ENCODE measurements around the gene ID2. TPM values are rescaled to one million over a fixed set of nuclear protein-coding genes. Genes with fewer than 3 reads are reported as not detected.

Gene ID2
- total RNA-seq, 3 donors from 2014 or later: 240 to 305 (median 260) TPM

DNA sequence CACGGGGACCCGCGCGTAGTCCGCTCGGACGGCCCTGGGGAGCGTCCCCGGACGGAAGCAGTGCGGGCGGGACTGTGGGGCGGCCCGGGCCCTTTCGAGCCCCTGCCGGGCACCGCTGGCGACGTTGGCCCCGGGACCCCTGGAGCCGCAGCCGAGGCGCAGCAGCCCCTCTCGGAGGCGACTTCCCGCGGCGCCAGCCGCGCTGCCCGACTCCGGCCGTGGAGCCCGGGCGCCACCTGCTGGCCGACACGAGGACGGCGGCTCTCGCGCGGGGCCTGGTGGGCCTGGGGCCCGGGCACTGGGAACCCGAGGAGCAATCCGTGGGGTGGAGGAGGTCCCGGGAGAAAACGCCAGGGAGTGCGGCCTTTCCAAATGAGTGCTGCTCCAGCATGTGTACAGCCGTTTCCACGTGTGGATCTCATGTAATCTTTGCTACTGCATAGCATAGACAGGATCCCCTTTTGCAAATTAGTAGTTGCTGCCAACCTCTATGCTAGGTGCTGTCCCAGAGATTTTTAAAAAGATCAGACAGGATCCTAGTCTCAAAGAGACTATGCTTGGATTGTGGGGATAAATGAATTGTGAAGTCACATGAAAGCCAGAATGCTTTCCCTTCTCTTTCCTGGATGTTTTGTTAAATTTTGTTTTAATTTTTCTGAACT lies 4.0 kb downstream of the ID2 start:
- H3K27ac ChIP-seq: peak overlapping the region; percentile 89 to 90
- peaks cover 0 to under 1% of the 10 kb centered on the region in 2 donors for H3K4me1 ChIP-seq
- H3K27me3 ChIP-seq: no peaks in the 10 kb centered on the region
- H3K4me3 ChIP-seq: peak overlapping the region; percentile 85 to 87 (median 85)
- no peaks in the 10 kb centered on the region for H3K36me3 ChIP-seq
- intact Hi-C loops (cut with DNase I; ENCODE audit: low total_unique reads): loop anchor here (5.0 kb wide), 1 partner anchor 1259 kb away; no protein-coding TSS in a partner anchor
- no peak for TF ChIP-seq POLR2A (IDR thresholded peaks at IDR 0.05)
- peak in 1 of 3 donors; percentile 8 for TF ChIP-seq POLR2AphosphoS5 (IDR thresholded peaks at IDR 0.05)
- TF ChIP-seq, protein P1, sequence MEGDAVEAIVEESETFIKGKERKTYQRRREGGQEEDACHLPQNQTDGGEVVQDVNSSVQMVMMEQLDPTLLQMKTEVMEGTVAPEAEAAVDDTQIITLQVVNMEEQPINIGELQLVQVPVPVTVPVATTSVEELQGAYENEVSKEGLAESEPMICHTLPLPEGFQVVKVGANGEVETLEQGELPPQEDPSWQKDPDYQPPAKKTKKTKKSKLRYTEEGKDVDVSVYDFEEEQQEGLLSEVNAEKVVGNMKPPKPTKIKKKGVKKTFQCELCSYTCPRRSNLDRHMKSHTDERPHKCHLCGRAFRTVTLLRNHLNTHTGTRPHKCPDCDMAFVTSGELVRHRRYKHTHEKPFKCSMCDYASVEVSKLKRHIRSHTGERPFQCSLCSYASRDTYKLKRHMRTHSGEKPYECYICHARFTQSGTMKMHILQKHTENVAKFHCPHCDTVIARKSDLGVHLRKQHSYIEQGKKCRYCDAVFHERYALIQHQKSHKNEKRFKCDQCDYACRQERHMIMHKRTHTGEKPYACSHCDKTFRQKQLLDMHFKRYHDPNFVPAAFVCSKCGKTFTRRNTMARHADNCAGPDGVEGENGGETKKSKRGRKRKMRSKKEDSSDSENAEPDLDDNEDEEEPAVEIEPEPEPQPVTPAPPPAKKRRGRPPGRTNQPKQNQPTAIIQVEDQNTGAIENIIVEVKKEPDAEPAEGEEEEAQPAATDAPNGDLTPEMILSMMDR (IDR thresholded peaks at IDR 0.05): peak; percentile 58 to 97 (median 59)
- peak; percentile 40 to 74 for DNase-seq (ENCODE audit: low spot score in 2 of 2)
- H3K9me3 ChIP-seq: no peaks in the 10 kb centered on the region

DNA sequence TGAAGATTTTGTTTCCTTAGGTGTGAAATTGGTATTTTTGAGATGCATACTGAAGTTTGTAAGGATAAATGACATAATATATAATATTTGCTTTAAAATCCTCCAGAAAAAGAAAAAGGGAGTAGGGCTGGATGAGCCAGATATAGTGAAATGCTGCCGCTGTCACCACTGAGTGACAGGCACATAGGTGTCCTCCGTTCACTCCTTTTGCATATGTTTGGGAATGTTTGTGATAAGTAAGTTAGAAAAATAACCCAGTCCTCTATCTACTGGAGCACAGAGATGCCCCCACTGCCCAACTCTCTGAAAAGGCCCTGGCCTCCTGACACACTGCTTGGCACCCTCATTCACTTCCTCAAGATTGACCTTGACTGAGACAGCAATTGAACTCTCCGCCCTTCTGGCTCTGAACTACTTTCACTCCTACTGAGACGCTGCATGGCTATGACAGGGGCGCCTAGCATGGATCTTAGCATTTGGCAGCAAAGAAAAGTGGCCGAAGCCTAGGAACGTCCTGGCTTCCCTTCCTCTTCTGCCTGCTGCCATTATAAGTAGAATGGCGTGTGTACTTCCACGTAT lies 10.1 kb downstream of the ID2 start:
- Histone ChIP-seq H3K36me3 (no peaks in the 10 kb centered on the region), H3K4me1 (no peaks in the 10 kb centered on the region), H3K27me3 (no peaks in the 10 kb centered on the region), H3K27ac (no peak overlapping the region), H3K9me3 (no peaks in the 10 kb centered on the region), H3K4me3 (no peak overlapping the region)
- no peak for DNase-seq (ENCODE audit: low spot score in 2 of 2)
- TF ChIP-seq POLR2A (IDR thresholded peaks at IDR 0.05) (no peak), POLR2AphosphoS5 (IDR thresholded peaks at IDR 0.05) (no peak)
- TF ChIP-seq, protein P1 (IDR thresholded peaks at IDR 0.05): no peak
- intact Hi-C loops (cut with DNase I; ENCODE audit: low total_unique reads): no loop called here

DNA sequence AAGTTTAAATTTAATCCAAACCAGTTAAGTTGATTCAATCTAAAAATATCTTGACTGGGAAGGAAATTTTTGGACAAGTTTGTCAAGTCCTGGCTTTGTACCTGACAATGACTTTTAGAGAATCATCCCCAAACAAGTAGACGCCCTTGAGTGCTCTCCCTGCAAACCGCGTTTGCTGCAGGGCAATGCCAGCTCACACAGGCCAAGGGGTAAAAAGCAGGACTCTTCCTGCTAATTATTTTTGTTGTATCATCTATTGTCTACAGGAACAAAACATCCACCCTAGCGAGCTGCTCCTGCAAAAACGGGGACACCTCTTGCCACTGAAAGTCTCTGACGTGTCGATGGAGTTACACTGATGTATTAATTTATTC lies 10.9 kb downstream of the ID2 start:
- Histone ChIP-seq H3K4me3 (peak overlapping the region in 1 of 3 donors; percentile 56), H3K9me3 (no peaks in the 10 kb centered on the region), H3K36me3 (no peaks in the 10 kb centered on the region), H3K27ac (no peak overlapping the region), H3K4me1 (no peaks in the 10 kb centered on the region), H3K27me3 (no peaks in the 10 kb centered on the region)
- intact Hi-C loops (cut with DNase I; ENCODE audit: low total_unique reads): no loop called here
- no peak for DNase-seq (ENCODE audit: low spot score in 2 of 2)
- TF ChIP-seq POLR2A (IDR thresholded peaks at IDR 0.05): no peak
- TF ChIP-seq, protein P1 (IDR thresholded peaks at IDR 0.05): no peak
- TF ChIP-seq POLR2AphosphoS5 (IDR thresholded peaks at IDR 0.05): no peak

DNA sequence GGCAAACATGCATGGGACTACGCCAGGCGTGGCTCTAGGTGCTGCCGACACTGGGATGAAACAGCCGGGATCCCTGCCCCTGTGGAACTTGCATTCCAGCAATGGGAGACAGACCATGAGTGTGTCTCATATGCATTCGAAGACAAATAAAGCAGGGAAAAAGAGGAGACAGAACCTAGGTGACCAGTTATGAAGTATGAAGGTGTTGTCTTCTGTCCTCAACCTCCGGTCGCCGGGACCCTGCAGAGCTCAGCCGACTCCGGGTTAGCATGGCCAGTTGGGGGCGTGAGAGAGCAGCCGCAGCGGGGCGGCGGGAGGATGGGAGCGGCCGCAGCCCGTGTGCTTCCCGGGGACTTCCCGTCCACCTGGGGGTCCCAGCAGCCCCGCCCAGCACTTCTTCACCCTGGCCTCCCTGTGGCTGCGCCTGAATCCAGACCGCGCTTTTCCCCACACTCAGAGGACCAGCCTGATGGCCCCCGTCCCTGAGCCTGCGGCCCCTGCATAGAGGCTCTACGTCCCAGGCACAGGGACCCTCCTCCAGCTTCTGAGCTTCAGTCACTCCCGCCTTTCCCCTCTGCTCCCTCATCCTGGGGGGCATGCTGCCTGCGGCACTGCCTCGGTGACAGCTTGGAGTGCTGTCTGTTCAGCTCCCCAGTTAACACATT lies 11.4 kb downstream of the ID2 start:
- no peak for DNase-seq (ENCODE audit: low spot score in 2 of 2)
- TF ChIP-seq, protein P1 (IDR thresholded peaks at IDR 0.05): peak; percentile 6 to 38 (median 33)
- TF ChIP-seq POLR2AphosphoS5 (IDR thresholded peaks at IDR 0.05): no peak
- Histone ChIP-seq H3K9me3 (no peaks in the 10 kb centered on the region), H3K36me3 (no peaks in the 10 kb centered on the region), H3K4me1 (no peaks in the 10 kb centered on the region), H3K4me3 (peak overlapping the region in 2 of 3 donors; percentile 25 to 56), H3K27me3 (no peaks in the 10 kb centered on the region), H3K27ac (no peak overlapping the region)
- intact Hi-C loops (cut with DNase I; ENCODE audit: low total_unique reads): no loop called here

DNA sequence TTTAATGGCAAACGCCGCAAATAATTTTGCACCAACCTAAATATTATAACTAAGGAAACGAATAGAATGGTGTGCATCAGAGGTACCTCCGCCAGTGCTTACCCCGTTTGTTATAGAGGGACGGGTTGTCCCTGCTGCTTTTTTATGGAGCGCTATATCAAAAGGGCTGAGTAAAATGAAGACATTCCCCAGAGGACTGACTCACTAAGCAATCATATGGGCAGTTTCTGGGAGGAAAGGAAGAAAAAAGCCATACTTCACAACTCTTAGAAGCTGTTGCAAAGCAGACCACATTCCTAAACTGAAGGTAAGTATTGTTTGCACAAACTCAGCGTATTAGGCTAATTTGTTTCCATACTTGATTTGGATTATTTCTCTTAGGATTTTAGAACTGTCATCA lies 12.9 kb downstream of the ID2 start:
- Histone ChIP-seq H3K27me3 (no peaks in the 10 kb centered on the region), H3K9me3 (no peaks in the 10 kb centered on the region), H3K36me3 (no peaks in the 10 kb centered on the region), H3K4me1 (no peaks in the 10 kb centered on the region), H3K27ac (no peak overlapping the region), H3K4me3 (no peak overlapping the region)
- intact Hi-C loops (cut with DNase I; ENCODE audit: low total_unique reads): no loop called here
- no peak for DNase-seq (ENCODE audit: low spot score in 2 of 2)
- TF ChIP-seq, protein P1 (IDR thresholded peaks at IDR 0.05): no peak
- TF ChIP-seq POLR2AphosphoS5 (IDR thresholded peaks at IDR 0.05) (no peak), POLR2A (IDR thresholded peaks at IDR 0.05) (no peak)

All from breast epithelium (tissue), 4 donors.